ENCODE data around the gene EPB41L4B. TPM values are rescaled to one million over a fixed set of nuclear protein-coding genes. Genes with fewer than 3 reads are reported as not detected.
"Not testable (repeated sequence)": the region's sequence is repeated elsewhere in the genome, so short reads cannot be mapped to it uniquely, and the experiment has no call there.

The EPB41L4B gene
- polyA plus RNA-seq (ENCODE audit: insufficient read length) = 14.2 TPM

DNA sequence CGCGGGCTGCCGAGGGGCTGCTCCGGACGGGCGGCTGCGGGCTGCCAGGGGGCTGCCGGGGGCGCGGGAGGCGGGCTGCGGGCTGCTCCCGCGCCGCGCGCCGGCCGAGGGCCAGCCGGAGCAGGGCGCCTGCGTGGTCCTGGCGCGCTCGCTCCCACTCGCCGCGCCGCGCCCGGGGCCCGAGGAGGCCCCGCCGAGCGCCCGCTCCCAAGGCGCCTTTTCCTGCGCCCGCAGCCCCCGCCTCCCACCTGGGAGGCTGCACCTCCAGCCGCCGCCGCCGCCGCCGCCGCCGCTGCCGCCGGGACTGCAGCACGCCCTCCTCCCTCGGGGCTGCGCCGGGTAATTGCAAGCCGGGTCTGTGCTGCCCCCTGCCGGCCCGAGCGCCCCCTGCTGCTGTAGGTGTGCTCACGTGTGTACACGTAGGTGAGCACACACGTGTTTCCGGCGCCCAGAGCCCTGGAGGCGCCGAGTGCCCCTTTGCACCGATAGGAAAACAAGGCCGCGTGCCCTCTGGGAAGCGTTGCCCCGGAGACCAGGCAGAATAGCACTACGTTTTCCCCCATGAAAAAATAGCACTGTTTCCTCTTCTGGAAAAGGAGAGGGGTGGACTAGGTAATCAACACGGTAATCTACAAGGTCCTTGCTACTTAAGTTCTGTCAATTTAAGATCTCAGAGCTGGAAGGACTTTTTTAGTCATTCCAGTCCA lies at the start of gene EPB41L4B:
TSS of gene EPB41L4B (minus strand) at position 318 of the 707 bp plus-strand sequence. CDS start 613 bp downstream, outside the sequence.
- peak; percentile 83 for DNase-seq

DNA sequence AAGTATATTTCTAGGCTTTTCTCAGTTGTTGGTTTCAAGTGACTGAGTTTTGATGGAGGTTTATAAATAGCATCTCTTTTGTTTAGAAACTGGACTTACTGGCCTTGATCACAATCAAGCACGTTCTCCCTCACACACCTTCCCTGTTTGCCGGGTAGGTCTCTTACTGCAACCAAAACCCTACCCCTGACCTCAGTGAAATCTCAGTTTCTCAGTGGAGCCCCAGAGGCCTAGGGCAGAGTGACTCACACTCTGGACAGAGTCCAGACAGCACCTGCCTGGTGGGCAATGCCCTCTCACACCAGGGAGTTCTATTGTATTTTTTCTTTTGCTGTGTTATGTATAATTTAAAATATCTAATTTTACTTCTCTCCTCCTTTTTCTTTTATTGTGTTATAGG lies 48.4 kb upstream of the EPB41L4B start:
- DNase-seq = no peak

DNA sequence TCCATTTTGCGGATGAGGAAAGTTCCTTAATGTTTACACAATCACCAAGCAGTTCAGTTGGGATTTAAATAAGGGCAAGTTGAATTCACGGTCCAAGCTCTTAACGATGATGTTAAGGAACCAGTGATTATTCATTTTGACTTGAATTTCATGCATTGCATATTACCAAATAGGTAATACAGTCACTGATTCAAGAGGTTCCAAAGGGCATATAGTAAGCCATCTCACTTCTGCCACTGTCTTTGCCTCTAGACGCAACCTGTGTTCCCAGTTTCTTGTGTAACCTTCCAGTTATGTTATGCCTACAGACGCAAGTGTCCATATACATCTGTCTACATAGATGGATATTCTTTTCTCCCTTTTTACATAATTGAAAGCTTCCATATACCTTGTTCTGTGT lies 39.9 kb upstream of the EPB41L4B start:
- DNase-seq = no peak

DNA sequence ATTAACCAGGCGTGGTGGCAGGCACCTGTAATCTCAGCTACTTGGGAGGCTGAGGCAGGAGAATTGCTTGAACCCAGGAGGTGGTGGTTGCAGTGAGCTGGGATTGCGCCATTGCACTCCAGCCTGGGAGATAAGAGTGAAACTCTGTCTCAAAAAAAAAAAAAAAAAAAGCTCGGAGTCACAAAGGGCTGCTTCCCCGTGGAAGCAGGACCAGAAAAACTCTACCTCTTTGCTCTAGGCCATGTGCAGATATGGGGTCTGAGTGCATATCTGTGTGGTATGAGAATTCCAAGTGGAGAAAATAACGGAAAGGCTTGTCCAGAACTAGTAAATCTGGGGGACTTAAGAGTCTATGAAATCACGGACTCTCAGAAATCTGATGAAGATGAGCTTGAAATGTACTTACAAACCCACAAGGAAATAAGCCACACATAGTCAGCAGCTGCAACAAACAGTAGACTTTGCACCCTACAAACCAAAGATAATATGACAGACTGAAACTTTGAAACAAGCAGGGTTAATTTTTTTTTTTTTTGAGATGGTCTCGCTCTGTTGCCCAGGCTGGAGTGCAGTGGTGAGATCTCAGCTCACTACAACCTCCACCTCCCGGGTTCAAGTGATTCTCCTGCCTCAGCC lies 38.2 kb upstream of the EPB41L4B start:
- DNase-seq = not testable (repeated sequence)

DNA sequence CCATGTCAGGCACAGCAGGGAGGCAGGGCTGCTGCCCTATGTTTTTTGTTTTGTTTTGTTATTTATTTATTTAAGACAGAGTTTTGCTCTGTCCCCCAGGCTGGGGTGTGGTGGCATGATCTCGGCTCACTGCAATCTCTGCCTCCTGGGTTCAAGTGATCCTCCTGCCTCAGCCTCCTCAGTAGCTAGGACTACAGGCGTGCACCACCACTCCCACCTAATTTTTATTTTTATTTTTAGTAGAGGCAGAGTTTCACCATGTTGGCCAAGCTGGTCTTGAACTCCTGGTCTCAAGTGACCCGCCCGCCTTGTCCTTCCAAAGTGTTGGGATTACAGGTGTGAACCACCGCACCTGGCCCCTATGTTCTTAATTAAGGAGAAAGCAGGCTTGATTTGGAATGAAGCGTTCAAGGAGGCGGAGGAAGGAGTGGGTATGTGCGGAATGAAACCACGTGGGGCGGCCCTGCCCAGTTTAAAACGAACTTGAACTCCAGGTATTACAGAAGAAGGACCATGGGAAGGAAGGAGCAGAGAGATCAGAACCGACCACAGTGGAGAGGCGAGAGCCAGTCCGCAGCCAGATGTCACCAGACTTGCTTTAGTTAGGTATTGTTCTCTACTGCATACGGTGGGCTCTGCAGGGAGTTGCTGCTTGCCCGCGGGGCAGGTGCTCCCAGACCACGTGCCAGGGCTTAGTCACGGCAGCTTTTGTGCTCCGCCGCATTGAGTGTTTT lies 34.9 kb upstream of the EPB41L4B start:
- no peak for DNase-seq

DNA sequence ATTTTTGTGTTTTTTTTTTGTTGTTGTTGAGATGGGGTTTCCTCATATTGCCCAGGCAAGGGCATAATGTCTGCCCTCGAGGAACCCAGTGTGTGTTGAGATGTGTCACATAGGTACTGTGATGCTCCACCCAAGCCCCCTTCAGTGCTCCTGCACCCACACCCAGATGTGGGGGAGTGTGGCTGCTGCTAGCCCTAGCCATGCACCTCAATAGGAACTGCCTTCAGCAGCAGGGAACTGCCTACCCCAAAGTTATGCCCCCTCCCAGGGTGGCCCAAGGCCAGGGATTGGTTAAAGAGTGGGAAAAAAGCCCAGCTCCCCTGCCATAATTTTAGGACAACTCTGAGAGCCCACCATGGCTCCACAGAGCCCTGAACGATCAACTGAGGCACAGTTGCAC lies 33.3 kb upstream of the EPB41L4B start:
- DNase-seq = no peak

DNA sequence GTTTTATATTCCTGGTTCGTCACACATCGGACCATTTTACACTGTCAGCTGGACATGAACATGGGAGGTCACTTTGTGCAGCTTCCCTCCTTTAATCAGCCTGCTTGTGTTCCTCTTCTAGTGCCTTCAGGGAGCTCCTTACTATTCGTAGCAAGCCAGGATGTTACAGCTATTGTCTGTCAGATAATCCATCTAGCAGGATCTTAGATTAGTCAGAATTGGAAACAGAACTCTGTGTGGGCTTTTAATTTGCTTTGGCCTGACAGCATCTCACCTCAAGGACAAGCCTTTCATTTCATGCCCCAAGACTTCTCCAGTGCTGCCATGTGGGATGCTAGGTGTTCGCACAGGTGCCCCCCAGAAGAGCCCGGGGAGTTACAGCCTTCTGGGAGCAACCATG lies 30.2 kb upstream of the EPB41L4B start:
- no peak for DNase-seq

DNA sequence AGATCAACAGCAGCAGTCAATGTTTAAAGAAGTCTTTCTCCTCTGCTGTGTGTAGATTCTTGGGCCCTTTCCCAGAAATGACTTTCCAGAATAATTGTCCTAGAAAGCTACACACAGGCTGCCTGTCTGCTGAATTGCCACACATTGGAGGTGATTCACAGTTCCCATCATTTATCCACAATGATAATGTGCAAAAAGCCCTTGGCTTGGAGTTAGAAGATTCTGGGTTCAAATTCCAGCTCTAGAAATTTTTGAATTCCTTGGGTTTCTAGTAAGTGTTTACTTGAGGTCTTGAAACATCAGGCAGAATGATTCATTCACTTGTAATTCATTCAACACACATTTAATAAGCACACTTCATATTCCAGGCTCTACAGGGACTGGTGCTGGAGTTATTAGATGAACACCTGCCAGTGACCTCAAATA lies 28.6 kb upstream of the EPB41L4B start:
- DNase-seq = peak; percentile 54

DNA sequence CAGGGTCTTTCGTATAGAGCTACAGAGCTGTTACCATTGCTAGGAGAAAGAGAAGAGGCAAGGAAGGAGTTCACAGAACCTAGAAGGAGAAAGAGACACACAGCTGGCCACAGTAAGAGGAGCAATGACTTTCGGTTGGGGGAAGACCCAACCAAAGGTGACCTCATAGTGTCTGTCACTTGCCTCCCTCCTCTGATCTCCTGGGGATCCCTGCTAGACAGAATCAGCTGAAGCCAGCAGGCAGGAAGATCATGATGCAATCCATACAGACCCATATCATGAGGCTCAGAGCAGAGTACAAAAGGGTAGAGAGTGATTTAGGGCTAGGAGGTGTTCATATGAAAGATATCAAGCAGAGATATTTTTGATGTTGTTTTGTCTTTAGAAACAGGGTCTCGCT lies 26.0 kb upstream of the EPB41L4B start:
- no peak for DNase-seq

DNA sequence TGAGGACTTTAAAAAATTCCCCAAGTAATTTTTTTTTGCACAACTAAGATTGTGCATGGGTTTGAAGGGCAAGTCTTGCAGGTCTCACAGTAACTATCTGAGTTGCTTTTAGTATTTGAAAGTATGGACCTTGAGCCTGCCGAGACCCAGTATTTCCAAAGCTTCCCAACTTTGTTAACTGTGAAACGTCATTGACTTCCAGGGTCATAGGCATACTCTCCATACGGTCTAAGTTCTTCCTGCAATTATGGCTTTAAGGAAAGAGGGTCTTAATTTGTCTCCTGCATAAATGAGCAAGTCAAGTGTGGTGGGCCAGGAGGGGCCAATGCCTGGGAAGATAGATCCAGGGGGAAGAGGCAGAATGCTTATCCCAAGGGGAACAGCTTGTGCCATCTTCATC lies 24.0 kb upstream of the EPB41L4B start:
- no peak for DNase-seq

DNA sequence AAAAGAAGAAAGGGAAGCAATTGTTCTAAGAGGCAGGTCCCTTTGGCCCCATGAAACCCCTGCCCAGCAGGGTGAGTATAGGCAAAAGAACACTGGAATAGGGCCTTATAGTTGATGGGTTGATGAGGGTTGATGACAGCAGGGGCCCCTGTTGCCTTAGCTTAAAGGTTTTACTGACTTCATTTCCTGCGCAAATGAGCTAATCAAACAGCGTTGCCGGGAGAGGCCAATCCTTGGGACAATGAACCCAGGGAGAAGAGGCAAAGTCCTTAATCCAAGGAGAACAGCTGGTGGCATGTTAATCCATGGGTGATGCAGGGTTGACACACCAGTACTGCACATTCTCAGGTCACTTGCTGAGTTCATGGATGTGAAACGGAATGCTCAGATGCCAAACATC lies 22.0 kb upstream of the EPB41L4B start:
- DNase-seq = no peak

DNA sequence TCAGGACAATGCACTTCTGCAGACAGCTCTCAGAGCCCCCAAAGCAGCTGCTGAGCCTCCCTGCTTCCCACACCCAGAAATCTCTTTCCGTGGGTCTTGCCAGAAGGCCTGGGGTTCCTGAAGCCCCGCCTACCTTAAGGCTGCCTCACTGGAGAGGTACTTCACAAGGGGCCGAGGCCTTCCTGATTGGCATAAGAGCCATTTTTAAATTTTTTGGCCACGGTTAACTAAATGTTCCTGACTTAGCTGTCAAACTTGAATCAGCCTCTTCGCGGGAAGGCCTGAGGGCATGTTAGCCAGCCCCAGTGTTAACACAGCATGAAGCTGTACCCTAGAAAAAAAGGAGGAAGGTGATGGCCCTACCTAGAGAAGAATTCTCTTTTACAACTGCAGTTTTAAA lies 20.7 kb upstream of the EPB41L4B start:
- no peak for DNase-seq

DNA sequence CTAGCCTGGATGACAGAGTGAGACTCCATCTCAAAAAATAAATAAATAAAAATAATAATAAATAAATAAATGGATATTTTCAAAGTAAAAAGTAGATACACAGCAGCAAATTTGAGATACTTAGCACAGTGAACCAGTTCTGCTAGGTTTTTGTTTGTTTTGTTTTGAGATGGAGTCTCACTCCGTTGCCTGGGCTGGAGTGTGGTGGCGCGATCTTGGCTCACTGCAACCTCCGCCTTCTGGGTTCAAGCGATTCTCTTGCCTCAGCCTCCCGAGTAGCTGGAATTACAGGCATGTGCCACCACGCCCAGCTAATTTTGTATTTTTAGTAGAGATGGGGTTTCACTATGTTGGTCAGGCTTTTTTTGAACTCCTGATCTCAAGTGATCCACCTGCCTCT lies 20.1 kb upstream of the EPB41L4B start:
- DNase-seq = not testable (repeated sequence)

DNA sequence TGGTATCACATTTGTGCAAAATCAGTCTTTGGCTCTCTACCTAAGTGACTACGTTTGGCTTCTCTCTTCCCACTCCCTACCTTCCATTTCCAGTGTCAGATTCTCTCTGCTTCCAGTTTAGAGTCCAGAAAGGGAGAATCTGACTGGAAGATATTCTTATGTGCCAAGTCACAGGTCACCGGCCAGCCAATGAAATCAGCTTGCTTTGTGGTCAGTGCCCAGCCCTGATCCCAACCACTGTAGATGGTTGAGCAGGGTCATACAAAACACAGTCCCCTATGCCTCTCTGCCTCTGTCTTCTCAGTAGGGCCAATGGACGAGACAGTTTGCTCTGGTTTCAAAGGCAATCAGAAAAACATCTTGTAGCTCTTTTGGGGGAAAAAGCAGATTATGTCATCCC lies 15.6 kb upstream of the EPB41L4B start:
- no peak for DNase-seq

DNA sequence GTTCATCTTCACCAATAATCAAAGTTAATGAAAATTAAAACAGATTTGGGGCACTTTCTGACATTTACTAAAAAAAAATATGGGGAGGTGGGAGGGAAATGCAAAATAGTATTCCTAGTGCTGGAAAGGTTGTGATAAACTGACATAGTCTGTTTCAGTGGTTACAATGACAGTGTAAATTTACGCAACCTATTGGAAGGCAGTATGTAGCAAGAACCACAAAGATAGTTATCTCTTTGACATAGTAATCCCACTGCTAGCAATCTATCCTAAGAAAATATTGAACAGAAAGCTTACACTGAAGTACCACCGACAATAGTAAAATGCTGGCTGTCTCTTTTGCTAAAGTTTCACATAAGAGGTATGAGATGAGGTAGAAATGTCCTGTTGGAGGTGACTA lies 15.1 kb upstream of the EPB41L4B start:
- DNase-seq = no peak

DNA sequence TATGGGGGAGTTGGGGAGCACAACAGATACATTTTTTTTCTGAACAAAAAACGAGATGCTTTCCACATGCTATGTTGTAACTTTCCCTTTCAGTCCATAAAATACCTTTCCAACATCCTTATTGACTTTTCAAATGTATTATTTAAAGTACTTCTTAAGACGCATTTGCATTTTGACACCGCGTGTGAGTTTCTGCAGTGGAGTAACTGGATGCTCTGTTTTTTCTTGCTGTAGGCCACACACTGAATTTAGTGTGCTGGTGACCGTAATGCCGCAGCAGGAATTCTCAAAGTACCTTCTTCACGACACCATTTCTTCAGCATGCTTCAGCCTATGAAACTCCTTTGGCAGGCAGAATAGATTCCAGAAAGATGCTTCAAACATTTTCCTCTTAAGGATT lies 14.3 kb upstream of the EPB41L4B start:
- DNase-seq = no peak

DNA sequence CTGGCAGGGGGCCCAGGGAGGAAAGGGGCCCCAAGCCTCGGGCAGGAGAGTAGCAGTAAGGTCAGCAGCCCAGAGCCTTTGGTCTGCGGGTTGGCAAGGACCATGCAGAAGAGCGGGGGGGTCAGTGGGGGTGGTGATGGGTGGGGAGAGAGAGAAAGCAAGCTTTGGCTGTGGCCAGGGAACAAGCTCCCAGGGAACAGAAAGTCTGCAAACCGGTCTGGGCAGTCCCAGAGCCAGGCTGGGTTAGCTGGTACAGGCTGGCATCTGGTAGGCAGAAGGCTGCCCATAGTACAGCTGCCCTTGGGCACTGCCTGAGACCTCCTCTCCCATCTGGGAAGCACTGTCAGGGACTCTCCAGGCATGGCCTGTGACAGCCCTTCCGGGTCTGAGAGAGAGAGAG lies 10.5 kb upstream of the EPB41L4B start:
- DNase-seq = no peak

DNA sequence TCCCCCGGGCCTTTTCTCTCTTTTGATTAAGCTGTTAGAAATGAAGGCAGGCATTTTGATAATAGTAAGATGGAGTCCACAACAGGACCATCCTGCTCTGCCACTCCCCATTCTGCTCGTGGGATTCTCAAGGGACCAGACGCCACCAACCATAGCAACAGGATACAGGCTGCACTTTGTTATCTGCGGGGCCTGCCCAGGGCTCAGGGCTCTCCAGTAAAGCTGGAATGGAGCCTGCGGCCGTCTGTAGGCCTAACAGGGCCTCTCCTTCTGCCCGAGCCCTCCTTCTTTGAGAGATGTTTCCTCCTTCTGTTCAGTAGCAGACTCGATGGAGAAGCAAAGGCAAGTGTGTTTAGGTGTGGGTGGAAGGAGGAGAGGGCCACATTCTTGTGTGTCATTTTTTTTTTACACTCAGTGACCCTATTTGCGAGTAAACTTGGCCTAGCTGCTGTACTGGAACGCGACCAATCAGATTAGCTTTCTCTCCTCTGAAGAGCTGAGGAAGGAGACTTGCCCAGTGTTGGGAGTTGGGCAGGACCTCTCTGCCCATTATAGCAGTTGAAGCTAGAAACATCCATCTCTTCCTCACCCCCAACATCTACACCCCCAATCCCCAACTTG lies 8.9 kb upstream of the EPB41L4B start:
- no peak for DNase-seq

DNA sequence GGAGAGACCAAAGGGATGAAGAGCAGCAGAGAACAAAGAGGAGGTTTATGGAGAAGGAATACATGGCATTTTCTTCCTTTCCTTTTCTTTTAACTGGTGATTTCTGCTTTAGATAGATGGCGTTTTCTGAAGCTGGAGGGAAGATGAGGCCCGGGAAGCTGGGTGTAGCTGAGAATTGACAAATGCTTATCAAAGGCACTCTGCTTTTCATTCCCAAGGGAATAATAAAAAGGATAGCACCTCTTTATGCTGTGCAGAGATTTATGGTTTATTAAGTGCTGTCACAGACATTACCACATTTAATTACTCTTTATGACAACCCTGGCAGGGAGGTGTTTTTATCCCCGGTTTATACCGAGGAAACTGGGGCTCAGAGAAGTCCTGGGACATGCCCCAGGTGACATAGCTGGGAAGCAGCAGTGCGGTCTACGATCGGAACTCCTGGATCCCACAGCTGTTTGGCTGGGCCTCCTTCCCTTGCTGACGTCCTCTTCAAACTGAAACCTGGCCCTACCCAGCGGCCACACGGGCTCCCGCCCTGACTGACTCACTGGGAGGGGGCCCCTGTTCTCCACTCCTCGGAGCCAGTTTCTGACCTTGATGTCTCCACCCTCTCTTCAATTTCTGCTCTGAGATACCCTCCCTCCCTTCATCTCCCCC lies 8.2 kb upstream of the EPB41L4B start:
- DNase-seq = peak; percentile 69

DNA sequence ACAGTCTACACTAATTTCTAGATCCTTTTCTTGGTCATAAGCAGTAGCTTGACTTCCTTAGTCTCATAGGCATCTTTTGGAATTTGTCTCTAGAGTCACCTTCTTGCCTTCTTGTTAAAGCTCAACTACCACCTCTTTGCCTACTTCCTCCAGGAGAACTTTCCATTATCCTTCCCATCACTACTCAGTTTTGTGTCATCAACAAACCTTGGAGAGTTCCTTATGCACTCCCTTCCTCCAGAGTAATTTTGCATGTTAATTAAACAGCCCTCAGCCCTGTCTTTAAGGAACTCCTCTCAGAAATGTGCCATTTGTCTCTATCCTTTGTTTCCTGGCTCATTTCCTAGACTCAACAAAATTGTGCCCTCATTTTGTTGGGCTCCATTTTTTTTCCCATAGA lies 4.2 kb upstream of the EPB41L4B start:
- no peak for DNase-seq

DNA sequence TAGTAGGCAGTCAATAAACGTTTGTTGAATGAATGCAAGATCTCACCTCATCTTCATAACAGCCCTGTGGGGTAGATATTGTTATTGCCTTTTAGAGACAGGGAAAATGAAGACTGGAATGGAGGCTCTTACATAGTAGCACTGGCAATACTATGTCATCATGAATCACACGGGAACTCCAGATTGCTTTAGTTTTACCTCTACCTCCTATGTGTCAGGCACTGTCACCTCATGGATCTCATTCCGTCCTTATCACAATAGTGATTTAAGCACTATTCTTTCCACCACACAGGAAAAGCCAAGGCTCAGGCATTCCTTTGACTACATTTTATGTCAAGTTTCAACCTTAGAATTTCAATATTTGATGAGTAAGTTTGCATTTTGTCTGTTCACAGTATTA lies 2.9 kb upstream of the EPB41L4B start:
- no peak for DNase-seq

DNA sequence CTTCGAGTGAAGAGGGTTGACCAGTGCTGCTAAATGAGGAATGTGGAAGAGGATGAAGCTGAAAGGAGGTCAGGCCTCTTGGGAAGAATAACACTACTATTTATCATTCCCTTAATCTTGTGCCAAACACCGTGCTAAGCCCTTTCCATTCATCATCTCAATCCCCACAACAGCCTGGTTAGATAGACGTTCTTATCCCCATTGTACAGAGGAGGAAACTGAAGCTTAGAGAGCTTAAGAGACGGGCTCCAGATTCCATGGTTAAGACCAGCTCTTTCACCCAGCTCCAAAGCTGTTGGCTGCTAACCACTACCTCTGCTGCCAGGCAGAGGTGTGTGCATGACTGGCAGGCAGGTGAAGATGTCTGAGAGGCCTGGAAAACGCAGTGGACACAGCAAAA lies 868 bp upstream of the EPB41L4B start:
- DNase-seq = no peak

DNA sequence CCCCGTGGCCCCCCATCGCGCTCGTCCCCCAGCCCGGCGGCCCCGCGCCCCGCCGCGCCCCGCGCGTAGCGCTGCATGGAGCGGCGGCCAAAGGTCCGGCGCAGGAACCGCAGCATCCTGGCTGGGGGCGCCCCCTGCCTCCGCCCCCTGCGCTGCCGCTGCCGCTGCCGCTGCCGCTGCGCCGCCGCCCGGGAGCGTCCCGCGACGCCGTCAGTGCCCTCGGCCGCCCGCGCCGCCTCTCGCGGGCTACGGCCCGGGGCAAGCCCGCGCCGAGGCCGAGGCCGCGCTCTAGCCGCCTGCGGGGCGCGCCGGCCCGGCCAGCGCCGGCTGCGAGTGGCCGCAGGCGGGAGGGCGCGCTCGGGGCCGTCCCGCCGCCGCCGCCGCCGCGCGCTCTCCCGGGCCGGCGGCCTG lies 523 bp downstream of the EPB41L4B start:
- DNase-seq = no peak

Data from hindlimb muscle (tissue), 1 donor.